ENCODE results near the gene ZNF512.
"Not testable (repeated sequence)": the region's sequence is repeated elsewhere in the genome, so short reads cannot be mapped to it uniquely, and the experiment has no call there.

DNA sequence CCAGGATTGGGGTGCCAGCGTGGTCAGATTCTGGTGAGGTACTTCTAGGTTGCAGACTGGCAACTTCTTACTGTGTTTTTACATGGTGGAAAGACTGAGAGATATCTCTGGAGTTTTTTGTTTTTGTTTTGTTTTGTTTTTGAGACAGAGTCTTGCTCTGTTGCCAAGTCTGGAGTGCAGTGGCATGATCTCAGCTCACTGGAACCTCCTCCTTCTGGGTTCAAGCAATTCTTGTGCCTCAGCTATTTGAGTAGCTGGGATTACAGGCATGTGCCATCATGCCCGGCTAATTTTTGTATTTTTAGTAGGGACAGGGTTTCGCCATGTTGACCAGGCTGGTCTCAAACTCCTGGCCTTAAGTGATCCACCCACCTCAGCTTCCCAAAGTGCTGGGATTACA lies 28.4 kb upstream of the ZNF512 start:
- TF ChIP-seq ZNF274 (IDR thresholded peaks at IDR 0.05; ENCODE audit: low read depth, low read length); YY1 (IDR thresholded peaks at IDR 0.05; ENCODE audit: insufficient read depth, insufficient read length); SUZ12 (IDR thresholded peaks at IDR 0.05; ENCODE audit: extremely low read depth, insufficient read depth, insufficient read length): not testable (repeated sequence)
